Dendritic cell treated with granulocyte-macrophage colony-stimulating factor and Interleukin-4, amounts not matched to agents 40 ng/mL and 50 ng/mL, for 4 days (primary cell): ENCODE measurements around the gene NPHP4.

Experiments used
- H3K27ac Mint-ChIP-seq: one replicate; pipeline ENCODE4 v1.8.0; 2022; ENCODE audit warnings: mild to moderate bottlenecking, mixed read lengths
- H3K27me3 Mint-ChIP-seq: one replicate; pipeline ENCODE4 v1.8.0; 2022; ENCODE audit warnings: mild to moderate bottlenecking, mixed read lengths
- H3K36me3 Mint-ChIP-seq: one replicate; pipeline ENCODE4 v1.8.0; 2022; ENCODE audit warnings: low read depth, mixed read lengths
- H3K4me1 Mint-ChIP-seq: one replicate; pipeline ENCODE4 v1.8.0; 2022; ENCODE audit warnings: low read depth, mixed read lengths
- H3K4me3 Mint-ChIP-seq: one replicate; pipeline ENCODE4 v1.8.0; 2022; ENCODE audit warnings: mild to moderate bottlenecking, moderate library complexity, mixed read lengths
- H3K9me3 Mint-ChIP-seq: one replicate; pipeline ENCODE4 v1.8.0; 2022; ENCODE audit warnings: mixed read lengths
- intact Hi-C: fragments of 100-400 bp; cut with micrococcal nuclease; formaldehyde crosslinking; loops from one replicate; pipeline ENCODE4 v1.15.0; 2022

NPHP4 gene

DNA sequence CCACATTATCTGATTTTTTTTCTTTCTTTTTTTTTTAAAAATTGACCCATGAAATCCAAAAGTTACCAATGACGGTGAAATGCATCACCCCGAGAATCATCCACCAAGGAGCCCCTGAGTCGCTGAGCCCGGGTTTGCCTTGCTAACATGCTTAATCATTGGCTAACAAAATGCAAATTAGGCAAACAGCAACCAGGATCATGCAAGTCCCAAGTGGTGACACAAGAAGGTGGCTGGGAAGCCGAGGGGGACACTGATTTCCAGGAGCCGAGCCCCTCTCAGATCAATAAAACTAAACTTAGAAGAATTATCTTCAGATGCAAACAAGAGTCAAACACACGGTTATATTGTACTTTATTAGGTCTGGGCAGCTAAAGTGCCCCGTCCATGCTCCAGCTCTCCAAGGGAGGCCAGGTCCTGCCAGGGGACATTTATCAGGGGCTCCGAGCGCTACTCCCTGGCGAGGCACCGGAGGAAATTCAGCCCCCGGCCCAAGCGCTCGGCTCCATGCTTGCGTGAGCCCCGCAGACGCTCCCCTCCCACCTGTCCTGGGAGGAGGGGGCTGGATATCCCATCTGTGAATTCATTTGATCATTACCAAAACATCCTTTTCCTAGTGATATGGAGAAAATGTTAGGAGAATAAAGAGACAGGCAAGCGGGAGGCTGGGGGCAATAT is 154.1 kb downstream of the NPHP4 start:
- Mint-ChIP-seq H3K9me3 (no peaks in the 10 kb centered on the region), H3K4me1 (no peaks in the 10 kb centered on the region), H3K27ac (no peak overlapping the region), H3K27me3 (peaks cover 20% of the 10 kb centered on the region), H3K36me3 (no peaks in the 10 kb centered on the region), H3K4me3 (no peak overlapping the region)
- intact Hi-C loops: no loop called here

DNA sequence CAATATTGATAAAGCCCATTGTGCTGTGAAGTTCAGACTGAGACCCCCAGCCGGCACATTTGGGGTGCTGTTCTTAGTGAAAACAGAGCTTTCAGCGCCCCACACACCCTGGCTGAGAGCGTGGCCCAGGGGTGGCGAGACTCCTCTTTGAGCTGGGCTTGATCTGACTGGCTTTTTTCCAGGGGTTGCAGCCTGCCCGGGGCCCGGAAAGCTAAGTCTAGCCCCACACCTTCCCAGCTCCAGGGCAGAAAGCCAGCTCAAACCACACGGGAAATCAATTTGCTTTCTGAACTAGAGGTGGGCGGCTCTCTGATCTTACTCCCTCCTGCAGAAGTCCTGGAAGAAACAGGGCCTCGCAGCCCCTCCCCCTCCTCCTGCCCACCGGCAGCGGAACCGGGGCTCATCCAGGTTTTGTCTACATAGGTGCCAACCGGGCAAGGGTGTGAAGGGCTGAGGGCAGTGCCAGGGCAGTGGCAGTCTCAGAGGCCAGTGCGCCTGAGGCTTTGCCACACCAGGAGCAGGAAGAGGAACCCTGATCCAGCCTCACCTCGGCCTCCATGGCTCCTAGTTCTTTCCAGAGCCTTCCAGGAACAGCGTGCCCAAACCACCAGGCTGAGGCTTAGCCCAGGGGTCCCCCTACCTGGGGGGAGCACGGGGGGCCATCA is 155.3 kb downstream of the NPHP4 start:
- Mint-ChIP-seq H3K4me1 (no peaks in the 10 kb centered on the region), H3K4me3 (no peak overlapping the region), H3K27me3 (peaks cover 20% of the 10 kb centered on the region), H3K9me3 (no peaks in the 10 kb centered on the region), H3K27ac (no peak overlapping the region), H3K36me3 (no peaks in the 10 kb centered on the region)
- intact Hi-C loops: no loop called here

DNA sequence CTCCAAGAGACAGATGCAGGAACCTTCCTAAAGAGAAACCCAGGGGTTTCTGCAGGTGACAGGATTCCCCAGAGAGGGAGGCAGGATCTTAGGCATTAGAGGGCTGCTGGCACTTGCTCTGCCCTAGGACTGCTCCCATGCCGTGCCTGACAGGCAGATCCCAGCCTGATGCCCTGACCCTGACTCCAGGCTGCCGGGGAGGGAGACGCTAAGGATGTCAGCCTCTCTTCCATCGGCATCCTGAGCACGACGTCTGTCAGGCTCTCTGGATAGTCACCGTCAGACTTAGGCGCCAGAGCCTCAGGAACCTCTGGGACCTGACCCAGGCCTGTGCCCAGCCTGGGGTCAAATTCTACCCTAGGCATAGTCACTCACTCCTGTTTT is 157.1 kb downstream of the NPHP4 start:
- no peaks in the 10 kb centered on the region for H3K9me3 Mint-ChIP-seq
- intact Hi-C loops: no loop called here
- no peaks in the 10 kb centered on the region for H3K36me3 Mint-ChIP-seq
- no peaks in the 10 kb centered on the region for H3K4me1 Mint-ChIP-seq
- H3K27ac Mint-ChIP-seq: no peak overlapping the region
- no peak overlapping the region for H3K4me3 Mint-ChIP-seq
- H3K27me3 Mint-ChIP-seq: peaks cover 20% of the 10 kb centered on the region

DNA sequence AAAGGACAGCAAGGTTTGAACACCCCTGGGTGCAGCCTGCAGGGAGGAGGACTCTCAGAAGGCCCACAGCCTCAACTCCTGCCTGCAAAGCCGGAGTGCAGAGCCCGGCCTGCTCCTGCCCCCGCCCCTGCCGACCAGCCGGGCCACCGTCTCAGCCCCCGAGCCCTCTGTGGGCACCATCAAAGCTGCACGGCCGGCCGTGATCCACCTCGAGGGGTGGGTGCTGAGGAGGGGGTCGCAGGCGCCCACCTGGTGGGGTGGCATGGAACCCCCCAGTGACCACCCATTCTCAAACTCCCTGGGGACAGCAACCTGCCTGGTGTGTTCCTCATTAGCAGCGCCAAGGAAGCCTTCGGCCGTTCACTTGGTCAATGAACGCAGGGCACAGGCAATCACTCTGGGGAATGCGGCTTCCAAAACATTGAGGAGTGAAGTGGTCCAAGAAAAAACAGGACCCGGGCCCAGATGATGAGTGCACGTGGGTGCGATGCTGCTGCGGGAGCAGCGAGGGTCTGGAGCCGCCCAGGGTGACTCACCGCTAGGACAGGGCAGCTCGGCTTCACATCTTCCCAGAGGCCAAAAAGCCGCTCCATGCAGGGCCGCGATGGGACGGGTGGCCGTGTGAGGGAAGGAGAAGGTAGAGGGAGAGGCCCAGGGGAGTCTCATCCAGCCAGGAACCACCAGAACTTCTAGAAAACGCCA is 157.6 kb downstream of the NPHP4 start:
- no peaks in the 10 kb centered on the region for H3K4me1 Mint-ChIP-seq
- intact Hi-C loops: no loop called here
- no peak overlapping the region for H3K27ac Mint-ChIP-seq
- no peaks in the 10 kb centered on the region for H3K9me3 Mint-ChIP-seq
- peaks cover 20% of the 10 kb centered on the region for H3K27me3 Mint-ChIP-seq
- H3K4me3 Mint-ChIP-seq: no peak overlapping the region
- H3K36me3 Mint-ChIP-seq: no peaks in the 10 kb centered on the region

DNA sequence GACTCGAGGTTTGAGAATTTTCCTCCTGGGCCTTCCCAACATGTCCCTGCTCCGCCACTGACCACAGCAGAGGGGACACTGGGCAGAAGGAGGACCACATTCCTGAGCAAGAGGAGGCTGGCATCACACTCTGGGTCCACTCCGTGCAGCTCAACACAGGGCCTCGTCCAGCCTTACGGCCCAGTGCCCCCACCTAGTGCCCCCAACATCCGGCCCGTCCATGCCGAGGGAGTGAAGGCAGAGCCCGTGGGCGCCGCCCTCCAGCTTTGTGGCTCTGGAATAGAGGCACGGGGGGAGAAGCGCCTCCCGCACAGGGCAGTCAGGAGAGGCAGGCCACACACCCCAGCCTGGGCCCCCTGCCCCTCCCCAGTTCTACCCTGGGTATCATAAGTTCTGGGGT is 158.3 kb downstream of the NPHP4 start:
- H3K27ac Mint-ChIP-seq: no peak overlapping the region
- H3K9me3 Mint-ChIP-seq: no peaks in the 10 kb centered on the region
- H3K36me3 Mint-ChIP-seq: no peaks in the 10 kb centered on the region
- peaks cover 18% of the 10 kb centered on the region for H3K27me3 Mint-ChIP-seq
- no peak overlapping the region for H3K4me3 Mint-ChIP-seq
- intact Hi-C loops: no loop called here
- no peaks in the 10 kb centered on the region for H3K4me1 Mint-ChIP-seq

DNA sequence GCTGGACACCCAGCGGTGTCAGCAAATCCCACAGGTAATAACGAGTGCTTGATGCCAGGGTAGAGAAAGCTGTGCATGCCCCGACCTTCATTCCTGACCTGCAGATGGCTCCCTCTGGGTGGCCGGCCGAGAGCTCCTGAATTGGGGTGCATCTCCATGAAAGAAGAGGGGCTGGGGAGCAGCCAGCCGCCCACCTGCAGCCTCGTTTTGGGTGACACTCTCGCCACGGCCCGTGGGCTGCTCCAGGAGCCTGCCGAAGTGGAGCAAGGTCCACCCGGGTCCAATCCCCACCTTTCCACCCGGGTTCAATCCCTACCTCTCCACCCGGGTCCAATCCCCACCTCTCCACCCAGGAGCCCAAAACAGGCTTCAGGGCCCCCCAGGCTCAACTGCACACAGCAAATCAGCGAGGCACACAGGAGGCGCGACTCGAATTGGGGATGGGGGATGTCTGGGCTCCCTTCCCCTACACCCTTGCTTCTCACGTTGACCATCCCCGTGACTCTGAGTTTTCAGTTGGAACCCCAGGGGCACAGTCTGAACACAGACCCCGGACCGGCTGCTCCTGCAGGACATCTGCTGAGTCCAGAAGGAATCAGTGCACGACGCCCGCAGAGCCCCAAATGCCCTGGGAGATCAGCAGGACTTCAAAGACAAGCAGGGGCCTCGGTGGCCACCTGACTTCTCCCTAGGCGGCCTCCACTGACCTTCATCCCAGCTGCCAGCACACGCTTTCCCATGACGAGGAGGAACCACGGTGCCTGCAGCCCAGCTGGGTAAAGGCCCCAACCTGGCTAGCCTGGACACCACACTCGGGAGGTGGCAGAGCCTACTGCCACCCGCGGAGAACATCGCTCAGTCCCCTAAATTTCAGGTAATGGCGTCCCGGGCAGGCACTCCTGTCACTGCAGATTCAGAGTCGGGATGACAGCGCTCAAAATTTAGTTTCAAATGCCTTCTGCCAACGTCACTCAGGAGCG is 159.0 kb downstream of the NPHP4 start:
- no peaks in the 10 kb centered on the region for H3K36me3 Mint-ChIP-seq
- H3K4me1 Mint-ChIP-seq: no peaks in the 10 kb centered on the region
- H3K27me3 Mint-ChIP-seq: peaks cover 16% of the 10 kb centered on the region
- no peaks in the 10 kb centered on the region for H3K9me3 Mint-ChIP-seq
- no peak overlapping the region for H3K4me3 Mint-ChIP-seq
- no peak overlapping the region for H3K27ac Mint-ChIP-seq
- intact Hi-C loops: no loop called here

DNA sequence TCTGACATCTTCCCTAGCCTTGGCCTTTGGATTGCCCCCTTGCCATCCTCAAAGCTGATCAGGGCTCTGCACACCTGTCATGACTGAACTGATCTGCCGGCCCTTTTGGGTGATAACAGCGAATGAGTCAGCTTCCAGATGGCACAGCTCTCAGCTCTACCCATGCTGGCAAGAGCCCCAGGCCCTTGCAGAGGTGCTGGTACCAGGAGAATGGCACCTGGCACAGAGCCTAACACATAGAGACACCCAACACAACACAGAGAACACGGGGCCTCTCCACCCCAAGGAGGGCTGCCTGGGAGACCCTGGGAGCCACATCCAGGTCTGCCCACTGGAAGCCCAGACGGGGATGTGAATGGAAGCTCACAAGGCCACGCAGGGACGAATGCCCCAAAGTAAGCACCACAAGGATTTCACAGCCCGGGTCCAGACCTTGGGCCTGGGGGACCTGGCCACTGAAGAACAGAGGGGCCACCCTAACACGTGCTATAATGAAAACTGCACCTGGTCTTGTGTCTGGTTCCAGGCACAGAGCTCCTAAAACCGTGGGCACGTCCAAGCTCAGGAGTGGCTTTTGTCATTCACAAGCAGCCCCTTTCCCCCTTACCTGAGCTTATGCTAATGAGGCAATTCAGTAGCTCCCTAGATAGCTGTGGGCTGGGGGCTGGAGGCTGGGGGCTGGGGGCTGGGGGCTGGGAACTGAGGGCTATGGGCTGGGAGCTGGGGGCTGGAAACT is 160.5 kb downstream of the NPHP4 start:
- H3K36me3 Mint-ChIP-seq: no peaks in the 10 kb centered on the region
- H3K27me3 Mint-ChIP-seq: peaks cover 7% of the 10 kb centered on the region
- no peaks in the 10 kb centered on the region for H3K4me1 Mint-ChIP-seq
- no peak overlapping the region for H3K27ac Mint-ChIP-seq
- intact Hi-C loops: no loop called here
- no peaks in the 10 kb centered on the region for H3K9me3 Mint-ChIP-seq
- H3K4me3 Mint-ChIP-seq: no peak overlapping the region

DNA sequence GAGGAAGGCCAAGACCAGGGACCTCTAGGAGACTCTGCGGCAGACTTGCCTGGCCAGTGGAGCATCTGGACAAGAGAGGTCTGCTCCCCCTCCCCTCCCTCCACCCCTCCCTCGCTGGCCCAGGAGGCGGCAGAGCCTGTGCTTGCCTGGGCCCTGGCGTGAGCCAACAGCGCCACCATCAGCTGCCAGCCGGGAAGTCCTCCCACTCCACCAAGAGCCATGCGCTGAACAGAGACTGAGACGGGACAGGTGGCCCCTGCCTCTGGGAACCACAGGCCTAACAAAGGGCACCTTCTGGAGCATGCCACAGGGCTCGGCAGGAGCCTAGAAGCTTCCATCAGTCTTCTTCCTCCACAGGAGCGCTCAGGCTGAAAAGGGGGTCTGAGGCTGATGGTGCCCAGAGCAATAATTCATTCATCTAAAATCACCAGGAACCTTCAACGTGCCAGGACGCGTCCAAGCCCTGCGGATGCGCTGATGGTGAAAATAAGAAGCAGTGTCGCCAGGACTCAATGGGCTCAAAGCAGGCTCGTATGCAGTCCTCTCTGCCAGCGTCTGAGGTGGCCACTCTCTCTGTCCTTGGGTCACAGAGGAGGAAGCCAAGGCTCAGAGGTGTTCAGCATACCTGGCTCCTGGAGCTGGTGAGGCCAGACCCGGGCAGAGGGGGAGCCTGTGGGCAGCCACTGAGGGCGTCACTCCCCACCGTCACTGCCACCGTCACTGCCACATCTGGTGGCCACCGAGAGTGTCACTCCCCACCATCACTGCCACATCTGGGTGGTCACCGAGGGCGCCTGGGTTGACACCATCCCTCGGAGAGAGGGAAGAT is 161.2 kb downstream of the NPHP4 start:
- Mint-ChIP-seq H3K27me3 (no peaks in the 10 kb centered on the region), H3K9me3 (no peaks in the 10 kb centered on the region), H3K4me3 (no peak overlapping the region), H3K36me3 (no peaks in the 10 kb centered on the region), H3K4me1 (no peaks in the 10 kb centered on the region), H3K27ac (no peak overlapping the region)
- intact Hi-C loops: no loop called here

DNA sequence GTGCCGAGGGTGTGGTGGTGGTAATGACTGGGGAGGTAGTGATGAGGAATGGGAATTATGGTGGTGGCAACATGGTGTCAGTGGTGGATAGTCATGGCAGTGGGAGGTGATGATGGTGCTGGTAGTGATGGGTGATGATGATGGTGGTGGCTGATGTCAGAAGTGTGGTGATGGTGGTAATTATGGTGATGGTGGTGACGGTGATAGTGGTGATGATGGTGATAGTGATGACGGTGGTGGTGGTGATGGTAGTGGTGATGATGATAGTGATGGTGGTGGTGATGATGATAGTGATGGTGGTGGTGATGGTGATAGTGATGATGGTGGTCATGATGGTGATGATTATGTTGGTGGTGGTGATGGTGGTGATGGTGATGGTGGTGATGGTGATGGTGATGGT is 162.8 kb downstream of the NPHP4 start:
- H3K36me3 Mint-ChIP-seq: no peaks in the 10 kb centered on the region
- no peaks in the 10 kb centered on the region for H3K9me3 Mint-ChIP-seq
- intact Hi-C loops: no loop called here
- H3K4me3 Mint-ChIP-seq: no peak overlapping the region
- H3K27me3 Mint-ChIP-seq: no peaks in the 10 kb centered on the region
- H3K4me1 Mint-ChIP-seq: no peaks in the 10 kb centered on the region
- no peak overlapping the region for H3K27ac Mint-ChIP-seq

DNA sequence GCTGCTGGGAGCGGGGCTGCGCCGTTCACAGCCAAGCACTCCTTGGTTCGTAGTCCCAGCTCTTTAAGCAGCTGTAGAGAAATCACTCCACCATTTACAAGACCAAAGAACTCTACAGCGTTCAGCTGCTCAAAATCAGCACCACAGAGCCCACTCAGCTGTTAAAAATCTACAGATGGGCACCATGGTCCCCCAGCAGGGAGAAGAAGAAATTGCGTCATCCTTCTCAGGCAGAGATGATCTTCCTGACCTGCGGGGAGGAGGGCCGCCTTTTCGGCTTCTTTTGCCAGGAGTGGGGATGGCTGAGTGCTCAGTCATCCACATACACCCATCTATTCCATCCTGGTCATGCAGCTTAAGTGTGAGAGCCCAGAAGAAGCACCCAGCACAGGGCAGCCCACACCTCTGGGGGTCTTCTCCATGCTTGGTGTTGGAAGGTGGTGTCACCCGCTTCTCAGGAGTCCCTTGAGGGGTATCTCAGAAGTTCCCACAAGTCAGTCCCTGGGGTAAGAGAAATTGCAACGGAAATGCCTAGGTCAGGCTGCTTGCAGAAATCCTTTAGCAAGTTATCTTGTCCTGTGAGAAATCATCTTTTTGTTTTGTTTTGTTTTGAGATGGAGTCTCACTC is 163.8 kb downstream of the NPHP4 start:
- Mint-ChIP-seq H3K4me3 (no peak overlapping the region), H3K9me3 (no peaks in the 10 kb centered on the region), H3K27me3 (no peaks in the 10 kb centered on the region), H3K27ac (no peak overlapping the region), H3K36me3 (no peaks in the 10 kb centered on the region), H3K4me1 (no peaks in the 10 kb centered on the region)
- intact Hi-C loops: no loop called here

DNA sequence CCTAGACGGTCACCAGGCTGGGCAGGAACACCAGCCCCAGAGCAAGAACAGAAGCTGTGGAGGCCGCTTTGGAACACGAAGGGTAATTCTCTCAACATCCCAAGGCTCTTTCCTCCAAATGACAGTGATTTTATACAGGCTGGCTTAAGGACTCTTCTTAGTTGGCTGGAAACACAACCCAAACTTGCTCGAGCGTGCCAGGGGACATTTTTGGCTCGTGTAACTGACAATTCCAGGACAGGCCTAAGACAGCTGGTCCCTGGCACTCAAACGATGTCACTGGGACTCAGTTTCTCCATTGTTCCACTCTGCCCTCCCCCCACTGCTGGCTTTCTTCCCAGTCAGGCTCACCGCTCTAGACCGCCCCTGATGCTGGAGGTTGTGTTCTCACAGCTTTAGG is 164.7 kb downstream of the NPHP4 start:
- H3K4me3 Mint-ChIP-seq: no peak overlapping the region
- H3K9me3 Mint-ChIP-seq: no peaks in the 10 kb centered on the region
- H3K27ac Mint-ChIP-seq: no peak overlapping the region
- intact Hi-C loops: no loop called here
- H3K36me3 Mint-ChIP-seq: no peaks in the 10 kb centered on the region
- H3K4me1 Mint-ChIP-seq: no peaks in the 10 kb centered on the region
- H3K27me3 Mint-ChIP-seq: no peaks in the 10 kb centered on the region

DNA sequence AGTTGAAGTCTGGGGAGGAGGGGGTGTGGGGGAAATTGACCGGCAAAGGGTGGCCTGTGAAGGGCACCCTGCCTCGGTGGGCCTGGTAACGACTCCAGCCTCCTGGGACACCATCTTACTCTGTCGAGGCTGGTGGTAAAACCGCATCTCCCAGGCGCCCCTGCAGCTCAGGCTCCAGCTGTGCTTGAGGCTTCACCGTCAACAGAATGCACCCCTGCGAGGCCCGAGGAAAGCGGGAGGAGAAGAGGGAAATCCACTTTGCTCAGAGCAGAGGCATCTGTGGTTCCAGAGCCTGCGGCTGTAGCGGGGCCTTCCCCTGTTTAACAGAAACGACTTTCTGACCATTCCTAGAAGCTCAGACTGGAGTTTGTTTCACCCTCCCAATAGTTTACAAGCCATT is 165.6 kb downstream of the NPHP4 start:
- intact Hi-C loops: no loop called here
- H3K36me3 Mint-ChIP-seq: no peaks in the 10 kb centered on the region
- H3K9me3 Mint-ChIP-seq: no peaks in the 10 kb centered on the region
- H3K4me3 Mint-ChIP-seq: no peak overlapping the region
- no peaks in the 10 kb centered on the region for H3K4me1 Mint-ChIP-seq
- no peak overlapping the region for H3K27ac Mint-ChIP-seq
- no peaks in the 10 kb centered on the region for H3K27me3 Mint-ChIP-seq
